Calu3 (cell line): ENCODE measurements around the gene MAP2K7. TPM values are rescaled to one million over a fixed set of nuclear protein-coding genes. Genes with fewer than 3 reads are reported as not detected.
A peak's percentile ranks its signal among the peaks of the same experiment; 100 is the strongest.

ENCODE experiments used
- BruUV-seq: library from RNA; stranded (reverse); fragments of 400-500 nt; replicated peaks from 2 replicates; lab custom pipeline; 2021; lab: Mats Ljungman, UMichigan
- CTCF ChIA-PET: fragments of 300-600 bp; sonication (Branson Sonifier 250); formaldehyde crosslinking; loops from one replicate; lab custom pipeline; 2022; ENCODE audit warnings: antibody characterized with exemption; lab: Charles Lee
- DNase-seq: peaks from one replicate; pipeline ENCODE4 v3.0.0; 2022
- H3K27ac Mint-ChIP-seq: one replicate; pipeline ENCODE4 v1.8.0; 2022; ENCODE audit warnings: mixed read lengths; ENCODE audit not compliant: unreplicated experiment
- H3K27me3 Mint-ChIP-seq: one replicate; pipeline ENCODE4 v1.8.0; 2022; ENCODE audit warnings: mixed read lengths; ENCODE audit not compliant: unreplicated experiment
- H3K36me3 Mint-ChIP-seq: one replicate; pipeline ENCODE4 v1.8.0; 2022; ENCODE audit warnings: mild to moderate bottlenecking, moderate library complexity, mixed read lengths; ENCODE audit not compliant: insufficient read depth, unreplicated experiment
- H3K4me1 Mint-ChIP-seq: one replicate; pipeline ENCODE4 v1.8.0; 2022; ENCODE audit warnings: mild to moderate bottlenecking, low read depth, mixed read lengths; ENCODE audit not compliant: unreplicated experiment
- H3K4me3 Mint-ChIP-seq: one replicate; pipeline ENCODE4 v1.8.0; 2022; ENCODE audit warnings: mild to moderate bottlenecking, low read depth, moderate library complexity, mixed read lengths; ENCODE audit not compliant: unreplicated experiment
- H3K9me3 Mint-ChIP-seq: one replicate; pipeline ENCODE4 v1.8.0; 2022; ENCODE audit warnings: low read depth, mixed read lengths; ENCODE audit not compliant: unreplicated experiment
- CTCF ChIP-seq: fragments of 200-600 bp; IDR thresholded peaks from one replicate; pipeline ENCODE4 v1.8.0; 2022; ENCODE audit warnings: antibody characterized with exemption; ENCODE audit not compliant: unreplicated experiment
- intact Hi-C: fragments of 100-400 bp; cut with micrococcal nuclease; formaldehyde crosslinking; loops from one replicate; pipeline ENCODE4 v1.10.0; 2022; ENCODE audit not compliant: unreplicated experiment
- total RNA-seq: library from RNA; stranded (reverse); gene quantifications from 2 replicates; pipeline ENCODE4 v1.2.3, GENCODE V29; 2022

MAP2K7 gene
- total RNA-seq, 1 experiment from 2014 or later, result 28.0 TPM

GRCh38 chr19:7943444-7944176, 39.9 kb downstream of the MAP2K7 start, which contains the start of gene TIMM44:
TSS of gene TIMM44 (minus strand) at chr19:7943666. CDS start at chr19:7943651, 15 bp downstream.
- H3K9me3 Mint-ChIP-seq, result no peaks in the 10 kb centered on the region
- peak within 1 kb of the TSS; percentile 93 for H3K27ac Mint-ChIP-seq
- peaks cover 20% of the 10 kb centered on the region for H3K4me1 Mint-ChIP-seq
- H3K36me3 Mint-ChIP-seq, result peaks cover 38% of the 10 kb centered on the region
- H3K4me3 Mint-ChIP-seq, result peak within 1 kb of the TSS; percentile 91
- CTCF ChIA-PET, result interaction anchor here (0.5 to 2.4 kb wide), 14 partner anchors 14 to 1884 kb away, joined by 3 to 13 read pairs (median 4); partner anchors contain the start of genes SNAPC2 and TRAPPC5
- intact Hi-C loops, result loop anchor here (2.0 kb wide), 1 partner anchor 309 kb away; no protein-coding TSS in a partner anchor
- BruUV-seq, result no TSS peak
- H3K27me3 Mint-ChIP-seq, result no peaks in the 10 kb centered on the region
- DNase-seq, result peak; percentile 97
- no peak for TF ChIP-seq CTCF

- CTCF ChIA-PET, result interaction anchor here (0.5 to 2.4 kb wide), 13 partner anchors 13 to 307 kb away, joined by 3 to 13 read pairs (median 4); partner anchors contain the start of gene SNAPC2
- TF ChIP-seq CTCF, result peak; percentile 70
- Mint-ChIP-seq H3K27me3 (no peaks in the 10 kb centered on the region), H3K27ac (peak overlapping the region; percentile 93), H3K9me3 (no peaks in the 10 kb centered on the region), H3K36me3 (peaks cover 38% of the 10 kb centered on the region), H3K4me3 (peak overlapping the region; percentile 91), H3K4me1 (peaks cover 20% of the 10 kb centered on the region)
- intact Hi-C loops, result loop anchor here (2.0 kb wide), 1 partner anchor 309 kb away; no protein-coding TSS in a partner anchor
- TSS peak; percentile 92 for BruUV-seq
- peak; percentile 74 for DNase-seq
Measured at GRCh38 chr19:7944177-7944761, 40.6 kb downstream of the MAP2K7 start.

- DNase-seq, result no peak
- intact Hi-C loops, result no loop called here
- peaks cover 12% of the 10 kb centered on the region for H3K4me1 Mint-ChIP-seq
- H3K9me3 Mint-ChIP-seq, result no peaks in the 10 kb centered on the region
- BruUV-seq, result no TSS peak
- CTCF ChIA-PET, result no interaction called here
- H3K36me3 Mint-ChIP-seq, result peaks cover 15% of the 10 kb centered on the region
- H3K27me3 Mint-ChIP-seq, result no peaks in the 10 kb centered on the region
- no peak for TF ChIP-seq CTCF
- H3K27ac Mint-ChIP-seq, result no peak overlapping the region
- no peak overlapping the region for H3K4me3 Mint-ChIP-seq
Measured at GRCh38 chr19:7947939-7948338, 44.3 kb downstream of the MAP2K7 start.

GRCh38 chr19:7953060-7953459, 49.4 kb downstream of the MAP2K7 start:
- H3K27me3 Mint-ChIP-seq, result no peaks in the 10 kb centered on the region
- peaks cover 5% of the 10 kb centered on the region for H3K36me3 Mint-ChIP-seq
- DNase-seq, result no peak
- no peak for TF ChIP-seq CTCF
- intact Hi-C loops, result no loop called here
- CTCF ChIA-PET, result interaction anchor here (0.7 kb wide), 1 partner anchor 163 kb away, joined by 4 read pairs; no protein-coding TSS in a partner anchor
- no TSS peak for BruUV-seq
- H3K4me3 Mint-ChIP-seq, result no peak overlapping the region
- no peak overlapping the region for H3K27ac Mint-ChIP-seq
- no peaks in the 10 kb centered on the region for H3K9me3 Mint-ChIP-seq
- H3K4me1 Mint-ChIP-seq, result no peaks in the 10 kb centered on the region
